SK-N-SH treated with all-trans-retinoic acid at 6 μM for 48 hours (cell line): ENCODE data around the gene TMEM176B.

Experiments
- ATAC-seq: fragments of 200-7000 bp; cut with Tn5 transposase; 3 replicates; pipeline ENCODE4 v1.9.1; 2020; ENCODE audit warnings: mild to moderate bottlenecking, moderate library complexity
- ARNTL ChIP-seq: fragments of 450-650 bp; formaldehyde crosslinking; IDR thresholded peaks from 2 replicates; pipeline ENCODE4 v1.5.0; 2020; ENCODE audit warnings: low read depth, mild to moderate bottlenecking, moderate library complexity, borderline replicate concordance
- BACH2 ChIP-seq: fragments of 250-450 bp; sonication (Bioruptor Pico); IDR thresholded peaks from 2 replicates; pipeline ENCODE4 v1.9.0; 2021; ENCODE audit warnings: mild to moderate bottlenecking, borderline replicate concordance
- CSDC2 ChIP-seq: fragments of 250-450 bp; sonication (Bioruptor Pico); IDR thresholded peaks from 2 replicates; pipeline ENCODE4 v1.5.0; 2020; ENCODE audit warnings: mild to moderate bottlenecking, moderate library complexity
- ESRRG ChIP-seq: fragments of 250-450 bp; sonication (Bioruptor Pico); IDR thresholded peaks from 2 replicates; pipeline ENCODE4 v1.6.1; 2021; ENCODE audit warnings: mild to moderate bottlenecking
- GLIS3 ChIP-seq: fragments of 250-450 bp; sonication (Bioruptor Pico); IDR thresholded peaks from 2 replicates; pipeline ENCODE4 v1.5.0; 2020; ENCODE audit warnings: mild to moderate bottlenecking, moderate library complexity
- ISL1 ChIP-seq: fragments of 250-450 bp; sonication (Bioruptor Pico); IDR thresholded peaks from 2 replicates; pipeline ENCODE4 v2.1.2; 2022; ENCODE audit warnings: mild to moderate bottlenecking, moderate library complexity
- OSR1 ChIP-seq: fragments of 250-450 bp; sonication (Bioruptor Pico); IDR thresholded peaks from 2 replicates; pipeline ENCODE4 v1.8.0; 2022; ENCODE audit warnings: moderate library complexity, mild to moderate bottlenecking, inconsistent platforms
- PPARA ChIP-seq: fragments of 250-450 bp; sonication (Bioruptor Pico); IDR thresholded peaks from 2 replicates; pipeline ENCODE4 v1.5.0; 2020; ENCODE audit warnings: mild to moderate bottlenecking, borderline replicate concordance
- RARB ChIP-seq: fragments of 250-450 bp; sonication (Bioruptor Pico); IDR thresholded peaks from 2 replicates; pipeline ENCODE4 v1.8.0; 2021; ENCODE audit warnings: mild to moderate bottlenecking, moderate library complexity
- SNAI2 ChIP-seq: fragments of 250-450 bp; sonication (Bioruptor Pico); IDR thresholded peaks from 2 replicates; pipeline ENCODE4 v1.5.0; 2020; ENCODE audit warnings: mild to moderate bottlenecking, moderate library complexity
- TOX ChIP-seq: fragments of 250-450 bp; sonication (Bioruptor Pico); IDR thresholded peaks from 2 replicates; pipeline ENCODE4 v1.8.0; 2021; ENCODE audit warnings: mild to moderate bottlenecking, moderate library complexity, borderline replicate concordance
- ZC3H10 ChIP-seq: fragments of 250-450 bp; sonication (Bioruptor Pico); IDR thresholded peaks from 2 replicates; pipeline ENCODE4 v1.5.1; 2021; ENCODE audit warnings: mild to moderate bottlenecking, moderate library complexity
- ZFP30 ChIP-seq: fragments of 450-650 bp; formaldehyde crosslinking; IDR thresholded peaks from 2 replicates; pipeline ENCODE4 v1.5.0; 2022; ENCODE audit warnings: mild to moderate bottlenecking, moderate library complexity
- ZNF70 ChIP-seq: fragments of 450-650 bp; formaldehyde crosslinking; IDR thresholded peaks from 2 replicates; pipeline ENCODE4 v1.5.0; 2020; ENCODE audit warnings: mild to moderate bottlenecking, moderate library complexity
- ZNF8 ChIP-seq: fragments of 450-650 bp; formaldehyde crosslinking; IDR thresholded peaks from 2 replicates; pipeline ENCODE4 v1.5.0; 2020; ENCODE audit warnings: mild to moderate bottlenecking, moderate library complexity
- TF ChIP-seq, protein P1 (sequence below): fragments of 250-450 bp; sonication (Bioruptor Pico); IDR thresholded peaks from 2 replicates; pipeline ENCODE4 v1.5.1; 2021; ENCODE audit warnings: mild to moderate bottlenecking, moderate library complexity
- TF ChIP-seq, protein P2 (sequence below): fragments of 250-450 bp; sonication (Bioruptor Pico); IDR thresholded peaks from 2 replicates; pipeline ENCODE4 v1.5.1; 2020; ENCODE audit warnings: low read depth, mild to moderate bottlenecking, moderate library complexity
- TF ChIP-seq, protein P3 (sequence below): fragments of 250-450 bp; sonication (Bioruptor Pico); IDR thresholded peaks from 2 replicates; pipeline ENCODE4 v1.8.0; 2021; ENCODE audit warnings: low read depth, mild to moderate bottlenecking, moderate library complexity, borderline replicate concordance
- TF ChIP-seq, protein P4 (sequence below): fragments of 250-450 bp; sonication (Bioruptor Pico); IDR thresholded peaks from 2 replicates; pipeline ENCODE4 v1.5.0; 2020; ENCODE audit warnings: mild to moderate bottlenecking, moderate library complexity

The TMEM176B gene

GRCh38 chr7:150806454-150806853 is 6.3 kb upstream of the TMEM176B start:
- no peak for ATAC-seq
- TF ChIP-seq RARB (no peak), ZFP30 (no peak), ARNTL (no peak), CSDC2 (CRISPR knock-in tag) (no peak), SNAI2 (CRISPR knock-in tag) (no peak), PPARA (CRISPR knock-in tag) (no peak), TOX (CRISPR knock-in tag) (no peak), ISL1 (no peak), GLIS3 (no peak), BACH2 (CRISPR knock-in tag) (no peak), ZNF8 (CRISPR knock-in tag) (no peak), OSR1 (CRISPR knock-in tag) (no peak)
- TF ChIP-seq, protein P1, sequence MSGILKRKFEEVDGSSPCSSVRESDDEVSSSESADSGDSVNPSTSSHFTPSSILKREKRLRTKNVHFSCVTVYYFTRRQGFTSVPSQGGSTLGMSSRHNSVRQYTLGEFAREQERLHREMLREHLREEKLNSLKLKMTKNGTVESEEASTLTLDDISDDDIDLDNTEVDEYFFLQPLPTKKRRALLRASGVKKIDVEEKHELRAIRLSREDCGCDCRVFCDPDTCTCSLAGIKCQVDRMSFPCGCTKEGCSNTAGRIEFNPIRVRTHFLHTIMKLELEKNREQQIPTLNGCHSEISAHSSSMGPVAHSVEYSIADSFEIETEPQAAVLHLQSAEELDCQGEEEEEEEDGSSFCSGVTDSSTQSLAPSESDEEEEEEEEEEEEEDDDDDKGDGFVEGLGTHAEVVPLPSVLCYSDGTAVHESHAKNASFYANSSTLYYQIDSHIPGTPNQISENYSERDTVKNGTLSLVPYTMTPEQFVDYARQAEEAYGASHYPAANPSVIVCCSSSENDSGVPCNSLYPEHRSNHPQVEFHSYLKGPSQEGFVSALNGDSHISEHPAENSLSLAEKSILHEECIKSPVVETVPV: no peak
- TF ChIP-seq, protein P2, sequence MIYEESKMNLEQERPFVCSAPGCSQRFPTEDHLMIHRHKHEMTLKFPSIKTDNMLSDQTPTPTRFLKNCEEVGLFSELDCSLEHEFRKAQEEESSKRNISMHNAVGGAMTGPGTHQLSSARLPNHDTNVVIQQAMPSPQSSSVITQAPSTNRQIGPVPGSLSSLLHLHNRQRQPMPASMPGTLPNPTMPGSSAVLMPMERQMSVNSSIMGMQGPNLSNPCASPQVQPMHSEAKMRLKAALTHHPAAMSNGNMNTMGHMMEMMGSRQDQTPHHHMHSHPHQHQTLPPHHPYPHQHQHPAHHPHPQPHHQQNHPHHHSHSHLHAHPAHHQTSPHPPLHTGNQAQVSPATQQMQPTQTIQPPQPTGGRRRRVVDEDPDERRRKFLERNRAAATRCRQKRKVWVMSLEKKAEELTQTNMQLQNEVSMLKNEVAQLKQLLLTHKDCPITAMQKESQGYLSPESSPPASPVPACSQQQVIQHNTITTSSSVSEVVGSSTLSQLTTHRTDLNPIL (CRISPR knock-in tag): no peak
- TF ChIP-seq, protein P3, sequence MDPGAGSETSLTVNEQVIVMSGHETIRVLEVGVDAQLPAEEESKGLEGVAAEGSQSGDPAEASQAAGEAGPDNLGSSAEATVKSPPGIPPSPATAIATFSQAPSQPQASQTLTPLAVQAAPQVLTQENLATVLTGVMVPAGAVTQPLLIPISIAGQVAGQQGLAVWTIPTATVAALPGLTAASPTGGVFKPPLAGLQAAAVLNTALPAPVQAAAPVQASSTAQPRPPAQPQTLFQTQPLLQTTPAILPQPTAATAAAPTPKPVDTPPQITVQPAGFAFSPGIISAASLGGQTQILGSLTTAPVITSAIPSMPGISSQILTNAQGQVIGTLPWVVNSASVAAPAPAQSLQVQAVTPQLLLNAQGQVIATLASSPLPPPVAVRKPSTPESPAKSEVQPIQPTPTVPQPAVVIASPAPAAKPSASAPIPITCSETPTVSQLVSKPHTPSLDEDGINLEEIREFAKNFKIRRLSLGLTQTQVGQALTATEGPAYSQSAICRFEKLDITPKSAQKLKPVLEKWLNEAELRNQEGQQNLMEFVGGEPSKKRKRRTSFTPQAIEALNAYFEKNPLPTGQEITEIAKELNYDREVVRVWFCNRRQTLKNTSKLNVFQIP (CRISPR knock-in tag): no peak

DNA sequence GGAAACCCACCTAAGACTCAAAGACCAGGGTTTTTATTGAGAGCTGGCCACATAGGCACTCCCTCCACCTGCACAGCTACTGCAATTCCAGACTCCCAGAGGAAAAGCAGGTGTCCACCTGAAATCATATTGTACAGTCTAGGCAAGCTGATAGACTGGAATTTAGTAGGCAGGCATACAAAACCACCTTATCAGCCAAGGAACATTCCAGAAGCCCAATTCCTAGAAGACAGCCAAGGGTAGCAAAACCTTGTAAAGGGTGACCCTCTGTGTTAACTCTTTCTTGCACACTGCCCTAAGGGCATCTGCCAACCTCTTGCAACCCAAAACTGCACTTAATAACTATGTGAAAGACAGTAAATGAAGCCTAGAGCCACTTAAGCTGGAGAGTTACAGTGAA is 5.7 kb upstream of the TMEM176B start:
- TF ChIP-seq, protein P1: no peak
- TF ChIP-seq, protein P4, sequence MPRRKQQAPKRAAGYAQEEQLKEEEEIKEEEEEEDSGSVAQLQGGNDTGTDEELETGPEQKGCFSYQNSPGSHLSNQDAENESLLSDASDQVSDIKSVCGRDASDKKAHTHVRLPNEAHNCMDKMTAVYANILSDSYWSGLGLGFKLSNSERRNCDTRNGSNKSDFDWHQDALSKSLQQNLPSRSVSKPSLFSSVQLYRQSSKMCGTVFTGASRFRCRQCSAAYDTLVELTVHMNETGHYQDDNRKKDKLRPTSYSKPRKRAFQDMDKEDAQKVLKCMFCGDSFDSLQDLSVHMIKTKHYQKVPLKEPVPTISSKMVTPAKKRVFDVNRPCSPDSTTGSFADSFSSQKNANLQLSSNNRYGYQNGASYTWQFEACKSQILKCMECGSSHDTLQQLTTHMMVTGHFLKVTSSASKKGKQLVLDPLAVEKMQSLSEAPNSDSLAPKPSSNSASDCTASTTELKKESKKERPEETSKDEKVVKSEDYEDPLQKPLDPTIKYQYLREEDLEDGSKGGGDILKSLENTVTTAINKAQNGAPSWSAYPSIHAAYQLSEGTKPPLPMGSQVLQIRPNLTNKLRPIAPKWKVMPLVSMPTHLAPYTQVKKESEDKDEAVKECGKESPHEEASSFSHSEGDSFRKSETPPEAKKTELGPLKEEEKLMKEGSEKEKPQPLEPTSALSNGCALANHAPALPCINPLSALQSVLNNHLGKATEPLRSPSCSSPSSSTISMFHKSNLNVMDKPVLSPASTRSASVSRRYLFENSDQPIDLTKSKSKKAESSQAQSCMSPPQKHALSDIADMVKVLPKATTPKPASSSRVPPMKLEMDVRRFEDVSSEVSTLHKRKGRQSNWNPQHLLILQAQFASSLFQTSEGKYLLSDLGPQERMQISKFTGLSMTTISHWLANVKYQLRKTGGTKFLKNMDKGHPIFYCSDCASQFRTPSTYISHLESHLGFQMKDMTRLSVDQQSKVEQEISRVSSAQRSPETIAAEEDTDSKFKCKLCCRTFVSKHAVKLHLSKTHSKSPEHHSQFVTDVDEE (CRISPR knock-in tag): no peak
- TF ChIP-seq ZC3H10 (no peak), GLIS3 (no peak), ARNTL (no peak)
- no peak for ATAC-seq

DNA sequence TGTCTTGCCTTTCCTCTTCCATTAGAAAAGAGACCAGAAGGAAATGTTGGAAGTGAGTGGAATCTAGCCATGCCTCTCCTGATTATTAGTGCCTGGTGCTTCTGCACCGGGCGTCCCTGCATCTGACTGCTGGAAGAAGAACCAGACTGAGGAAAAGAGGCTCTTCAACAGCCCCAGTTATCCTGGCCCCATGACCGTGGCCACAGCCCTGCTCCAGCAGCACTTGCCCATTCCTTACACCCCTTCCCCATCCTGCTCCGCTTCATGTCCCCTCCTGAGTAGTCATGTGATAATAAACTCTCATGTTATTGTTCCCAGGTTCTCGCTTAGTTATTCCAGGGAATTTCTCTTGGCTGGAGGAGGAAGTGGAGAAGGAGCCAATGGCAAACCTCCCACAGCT is 4.6 kb upstream of the TMEM176B start:
- ATAC-seq: no peak
- TF ChIP-seq ESRRG (CRISPR knock-in tag) (no peak), PPARA (CRISPR knock-in tag) (no peak), ZNF70 (CRISPR knock-in tag) (no peak), GLIS3 (no peak), BACH2 (CRISPR knock-in tag) (no peak), ARNTL (no peak)
- TF ChIP-seq, protein P3 (CRISPR knock-in tag): no peak
- TF ChIP-seq, protein P2 (CRISPR knock-in tag): no peak
